H9 (cell line): ENCODE measurements around the gene FAM193A. TPM values are rescaled to one million over a fixed set of nuclear protein-coding genes. Genes with fewer than 3 reads are reported as not detected.

Source experiments
- DNase-seq: peaks from one replicate; pipeline ENCODE4 v3.0.0-alpha.2; 2017
- H2AFZ ChIP-seq: one replicate; pipeline ENCODE4 v1.6.1; 2013; ENCODE audit warnings: mild to moderate bottlenecking, low read length, control low read depth, moderate library complexity
- H2AK5ac ChIP-seq: 2 replicates; pipeline ENCODE4 v1.6.1; 2013; ENCODE audit warnings: low read length, control low read depth, mixed read lengths; ENCODE audit not compliant: insufficient read length
- H2BK120ac ChIP-seq: one replicate; pipeline ENCODE4 v1.6.1; 2013; ENCODE audit warnings: low read depth, mild to moderate bottlenecking, low read length, control low read depth, inconsistent platforms; ENCODE audit not compliant: poor library complexity, severe bottlenecking
- H2BK12ac ChIP-seq: 2 replicates; pipeline ENCODE4 v1.6.1; 2013; ENCODE audit warnings: low read length, control low read depth, mixed read lengths, low read depth; ENCODE audit not compliant: insufficient read length
- H2BK15ac ChIP-seq: 2 replicates; pipeline ENCODE4 v1.6.1; 2013; ENCODE audit warnings: low read depth, low read length, control low read depth
- H2BK20ac ChIP-seq: one replicate; pipeline ENCODE4 v1.6.1; 2013; ENCODE audit warnings: low read depth, mild to moderate bottlenecking, low read length, control low read depth, inconsistent platforms; ENCODE audit not compliant: poor library complexity, severe bottlenecking
- H2BK5ac ChIP-seq: 2 replicates; pipeline ENCODE4 v1.6.1; 2013; ENCODE audit warnings: low read length, control low read depth, mixed read lengths; ENCODE audit not compliant: insufficient read length
- H3K14ac ChIP-seq: 2 replicates; pipeline ENCODE4 v1.6.1; 2013; ENCODE audit warnings: low read length, control low read depth; ENCODE audit not compliant: insufficient read depth
- H3K18ac ChIP-seq: 2 replicates; pipeline ENCODE4 v1.6.1; 2013; ENCODE audit warnings: low read depth, mild to moderate bottlenecking, mixed read lengths, low read length, control low read depth; ENCODE audit not compliant: insufficient read length
- H3K23ac ChIP-seq: 2 replicates; pipeline ENCODE4 v1.6.1; 2013; ENCODE audit warnings: low read length, control low read depth, mixed read lengths, low read depth; ENCODE audit not compliant: insufficient read length
- H3K23me2 ChIP-seq: 2 replicates; pipeline ENCODE4 v1.6.1; 2013; ENCODE audit warnings: low read depth, mild to moderate bottlenecking, mixed read lengths, low read length, control low read depth; ENCODE audit not compliant: insufficient read length, poor library complexity, severe bottlenecking
- H3K27ac ChIP-seq: 2 replicates; pipeline ENCODE4 v1.5.1; 2013; ENCODE audit warnings: low read length, control low read depth, mixed read lengths, low read depth; ENCODE audit not compliant: insufficient read length
- H3K27me3 ChIP-seq: 2 replicates; pipeline ENCODE4 v1.6.1; 2013; ENCODE audit warnings: low read length, control low read depth, inconsistent platforms; ENCODE audit not compliant: insufficient read depth
- H3K4ac ChIP-seq: 2 replicates; pipeline ENCODE4 v1.6.1; 2013; ENCODE audit warnings: low read depth, mild to moderate bottlenecking, control low read depth, inconsistent platforms, low read length, moderate library complexity
- H3K4me1 ChIP-seq: 2 replicates; pipeline ENCODE4 v1.6.1; 2013; ENCODE audit warnings: low read length, control low read depth, inconsistent platforms; ENCODE audit not compliant: insufficient read depth
- H3K4me2 ChIP-seq: 2 replicates; pipeline ENCODE4 v1.6.1; 2013; ENCODE audit warnings: low read length, control low read depth, mixed read lengths; ENCODE audit not compliant: insufficient read length, insufficient read depth
- H3K56ac ChIP-seq: 2 replicates; pipeline ENCODE4 v1.6.1; 2013; ENCODE audit warnings: low read depth, mild to moderate bottlenecking, mixed read lengths, low read length, control low read depth; ENCODE audit not compliant: insufficient read length
- H3K79me1 ChIP-seq: 2 replicates; pipeline ENCODE4 v1.6.1; 2013; ENCODE audit warnings: low read depth, mild to moderate bottlenecking, moderate library complexity, low read length, control low read depth, inconsistent platforms; ENCODE audit not compliant: insufficient read depth, poor library complexity, severe bottlenecking
- H3K79me2 ChIP-seq: 2 replicates; pipeline ENCODE4 v1.6.1; 2013; ENCODE audit warnings: low read length, control low read depth, inconsistent platforms; ENCODE audit not compliant: insufficient read depth
- H3K9ac ChIP-seq: 2 replicates; pipeline ENCODE4 v1.6.1; 2013; ENCODE audit warnings: low read length, control low read depth, mixed read lengths; ENCODE audit not compliant: insufficient read length; ENCODE audit errors: extremely low read depth
- H3K9me3 ChIP-seq: one replicate; pipeline ENCODE4 v1.6.1; 2013; ENCODE audit warnings: low read depth, low read length, inconsistent platforms; ENCODE audit not compliant: control insufficient read depth
- H3T11ph ChIP-seq: one replicate; pipeline ENCODE4 v1.6.1; 2013; ENCODE audit warnings: mild to moderate bottlenecking, low read length, control low read depth, inconsistent platforms
- H4K20me1 ChIP-seq: one replicate; pipeline ENCODE4 v1.6.1; 2013; ENCODE audit not compliant: control insufficient read depth, insufficient read length, insufficient read depth
- H4K5ac ChIP-seq: 2 replicates; pipeline ENCODE4 v1.6.1; 2013; ENCODE audit warnings: low read depth, mild to moderate bottlenecking, mixed read lengths, low read length, control low read depth; ENCODE audit not compliant: insufficient read length
- H4K8ac ChIP-seq: replicated peaks from 2 replicates; pipeline ENCODE4 v1.6.1; 2013; ENCODE audit warnings: low read length, control low read depth, mixed read lengths, low read depth; ENCODE audit not compliant: insufficient read length
- H4K91ac ChIP-seq: 2 replicates; pipeline ENCODE4 v1.6.1; 2013; ENCODE audit warnings: low read depth, mild to moderate bottlenecking, moderate library complexity, mixed read lengths, low read length, control low read depth; ENCODE audit not compliant: insufficient read length
- H3K27ac Mint-ChIP-seq, 3 experiments: 2 replicates in 2 of 3; 3 replicates in 1 of 3; pipeline ENCODE4 v1.8.0; 2020 to 2021; ENCODE audit warnings: mixed read lengths in 3 of 3, mild to moderate bottlenecking in 1 of 3, moderate library complexity in 1 of 3
- H3K27me3 Mint-ChIP-seq: 2 replicates; pipeline ENCODE4 v1.8.0; 2021; ENCODE audit warnings: low read depth, mild to moderate bottlenecking, moderate library complexity, mixed read lengths
- H3K36me3 Mint-ChIP-seq, 3 experiments: 2 replicates in 2 of 3; 3 replicates in 1 of 3; pipeline ENCODE4 v1.8.0; 2020 to 2021; ENCODE audit warnings: low read depth in 3 of 3, mixed read lengths in 3 of 3; ENCODE audit not compliant: insufficient read depth in 1 of 3
- H3K4me1 Mint-ChIP-seq, 2 experiments: 2 replicates each; pipeline ENCODE4 v1.8.0; 2020; ENCODE audit warnings: mixed read lengths in 2 of 2
- H3K4me3 Mint-ChIP-seq, 2 experiments: 2 replicates in 1 of 2; 3 replicates in 1 of 2; pipeline ENCODE4 v1.8.0; 2020 to 2021; ENCODE audit warnings: mild to moderate bottlenecking in 2 of 2, mixed read lengths in 2 of 2, moderate library complexity in 1 of 2
- H3K9me3 Mint-ChIP-seq, 2 experiments: 2 replicates in 1 of 2; 3 replicates in 1 of 2; pipeline ENCODE4 v1.8.0; 2020; ENCODE audit warnings: mild to moderate bottlenecking in 2 of 2, mixed read lengths in 2 of 2, moderate library complexity in 1 of 2
- WGBS: extraction: QIAGEN DNeasy Blood & Tissue Kit; methylation state at CpG from one replicate; pipeline ENCODE4 v1.1.7; 2013; ENCODE audit warnings: missing lambda C conversion rate, low lambda C conversion rate, mixed read lengths; ENCODE audit not compliant: insufficient read length; ENCODE audit errors: extremely low coverage; 5-methylcytosine and 5-hydroxymethylcytosine counted together
- total RNA-seq: library from RNA; stranded (reverse); gene quantifications from 2 replicates; pipeline ENCODE4 v1.2.1, GENCODE V29; 2021
- TF ChIP-seq, protein P1 (sequence below): fragments of 200-600 bp; sonication (generic); conservative IDR thresholded peaks from 3 replicates; pipeline ENCODE4 v1.8.0; 2021; ENCODE audit warnings: antibody characterized with exemption, mild to moderate bottlenecking

Gene FAM193A
- total RNA-seq, 1 experiment from 2014 or later = 36.9 TPM

DNA sequence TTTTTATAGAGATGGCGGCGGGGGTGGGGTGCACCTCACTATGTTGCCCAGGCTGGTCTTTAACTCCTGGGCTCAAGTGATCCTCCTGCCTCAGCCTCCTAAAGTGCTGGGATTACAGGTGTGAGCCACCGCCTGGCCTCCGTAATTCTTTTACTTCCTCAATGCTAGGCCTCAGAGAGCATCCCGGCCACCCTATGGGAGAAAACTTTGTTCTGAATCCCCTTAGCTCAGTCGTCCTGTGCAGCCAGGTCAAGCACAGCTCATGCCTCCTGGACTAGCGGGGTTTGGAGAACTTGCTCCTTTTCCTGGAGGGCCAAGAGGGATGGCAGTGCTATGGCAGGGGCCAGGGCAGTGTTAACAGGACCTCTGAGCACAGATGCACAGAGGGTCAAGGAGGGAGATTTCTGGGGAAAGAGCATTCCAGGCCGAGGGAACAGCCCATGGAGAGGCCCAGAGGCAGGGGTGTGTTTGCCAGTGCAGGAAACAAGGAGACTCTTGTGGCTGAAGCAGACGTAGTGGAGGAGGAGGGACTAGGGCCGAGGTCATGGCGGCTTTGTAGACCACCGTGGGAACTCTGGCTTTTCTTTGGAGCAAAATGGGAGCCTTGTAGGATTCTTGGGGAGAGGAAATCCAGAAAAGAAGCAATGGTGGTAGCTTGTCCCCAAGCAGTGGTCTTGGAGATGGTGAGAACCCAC is 229.5 kb downstream of the FAM193A start:
- H3K9ac ChIP-seq = no peak overlapping the region
- no peak overlapping the region for H3K23ac ChIP-seq
- H2BK12ac ChIP-seq = no peak overlapping the region
- WGBS = no CpG with 5 or more reads among the region's 12 CpGs
- no peak overlapping the region for H2BK120ac ChIP-seq
- Mint-ChIP-seq H3K27ac (no peak overlapping the region), H3K4me1 (peaks cover 22 to 24% of the 10 kb centered on the region in 2 experiments), H3K27me3 (peaks cover 2% of the 10 kb centered on the region), H3K4me3 (no peak overlapping the region), H3K36me3 (peaks cover 0 to 13% (median 9%) of the 10 kb centered on the region in 3 experiments; a peak in 4 of 7 replicates), H3K9me3 (peaks cover 12 to 21% of the 10 kb centered on the region in 2 experiments; a peak in 4 of 5 replicates)
- H2AFZ ChIP-seq = no peak overlapping the region
- no peak overlapping the region for H3K18ac ChIP-seq
- no peaks in the 10 kb centered on the region for H3K4me1 ChIP-seq
- no peak overlapping the region for H2AK5ac ChIP-seq
- no peak overlapping the region for H3K14ac ChIP-seq
- H3K27me3 ChIP-seq = no peaks in the 10 kb centered on the region
- no peaks in the 10 kb centered on the region for H3K79me2 ChIP-seq
- no peak overlapping the region for H2BK5ac ChIP-seq
- H2BK20ac ChIP-seq = no peak overlapping the region
- no peak overlapping the region for H4K91ac ChIP-seq
- no peaks in the 10 kb centered on the region for H3K9me3 ChIP-seq
- H4K8ac ChIP-seq = no peak overlapping the region
- H3K4ac ChIP-seq = no peak overlapping the region
- H4K5ac ChIP-seq = no peak overlapping the region
- TF ChIP-seq, protein P1, sequence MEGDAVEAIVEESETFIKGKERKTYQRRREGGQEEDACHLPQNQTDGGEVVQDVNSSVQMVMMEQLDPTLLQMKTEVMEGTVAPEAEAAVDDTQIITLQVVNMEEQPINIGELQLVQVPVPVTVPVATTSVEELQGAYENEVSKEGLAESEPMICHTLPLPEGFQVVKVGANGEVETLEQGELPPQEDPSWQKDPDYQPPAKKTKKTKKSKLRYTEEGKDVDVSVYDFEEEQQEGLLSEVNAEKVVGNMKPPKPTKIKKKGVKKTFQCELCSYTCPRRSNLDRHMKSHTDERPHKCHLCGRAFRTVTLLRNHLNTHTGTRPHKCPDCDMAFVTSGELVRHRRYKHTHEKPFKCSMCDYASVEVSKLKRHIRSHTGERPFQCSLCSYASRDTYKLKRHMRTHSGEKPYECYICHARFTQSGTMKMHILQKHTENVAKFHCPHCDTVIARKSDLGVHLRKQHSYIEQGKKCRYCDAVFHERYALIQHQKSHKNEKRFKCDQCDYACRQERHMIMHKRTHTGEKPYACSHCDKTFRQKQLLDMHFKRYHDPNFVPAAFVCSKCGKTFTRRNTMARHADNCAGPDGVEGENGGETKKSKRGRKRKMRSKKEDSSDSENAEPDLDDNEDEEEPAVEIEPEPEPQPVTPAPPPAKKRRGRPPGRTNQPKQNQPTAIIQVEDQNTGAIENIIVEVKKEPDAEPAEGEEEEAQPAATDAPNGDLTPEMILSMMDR = no peak
- no peaks in the 10 kb centered on the region for H3K79me1 ChIP-seq
- no peak overlapping the region for H3K4me2 ChIP-seq
- H3K56ac ChIP-seq = no peak overlapping the region
- DNase-seq = no peak
- H3T11ph ChIP-seq = no peak overlapping the region
- H4K20me1 ChIP-seq = no peaks in the 10 kb centered on the region
- no peak overlapping the region for H3K27ac ChIP-seq
- H2BK15ac ChIP-seq = no peak overlapping the region
- H3K23me2 ChIP-seq = no peaks in the 10 kb centered on the region
